Ovary (tissue), 3 donors: Measurements from ENCODE around the gene ADGRV1.

ENCODE experiments used
- POLR2A ChIP-seq: fragments of 450-650 bp; IDR thresholded peaks from one replicate; pipeline ENCODE4 v1.6.1; 2017; ENCODE audit warnings: antibody characterized with exemption, mild to moderate bottlenecking, moderate library complexity
- TF ChIP-seq, protein P1 (sequence below), 3 donors: fragments of 450-650 bp in 2 of 3; fragments of 200-600 bp in 1 of 3; IDR thresholded peaks; one replicate each; pipeline versions ENCODE4 v1.5.1 to v1.8.0; 2016 to 2022; ENCODE audit warnings: antibody characterized with exemption in 3 of 3, mild to moderate bottlenecking in 1 of 3
- donor health status: DM: no; HTN: no; CAD: no.

- TF ChIP-seq, protein P1, sequence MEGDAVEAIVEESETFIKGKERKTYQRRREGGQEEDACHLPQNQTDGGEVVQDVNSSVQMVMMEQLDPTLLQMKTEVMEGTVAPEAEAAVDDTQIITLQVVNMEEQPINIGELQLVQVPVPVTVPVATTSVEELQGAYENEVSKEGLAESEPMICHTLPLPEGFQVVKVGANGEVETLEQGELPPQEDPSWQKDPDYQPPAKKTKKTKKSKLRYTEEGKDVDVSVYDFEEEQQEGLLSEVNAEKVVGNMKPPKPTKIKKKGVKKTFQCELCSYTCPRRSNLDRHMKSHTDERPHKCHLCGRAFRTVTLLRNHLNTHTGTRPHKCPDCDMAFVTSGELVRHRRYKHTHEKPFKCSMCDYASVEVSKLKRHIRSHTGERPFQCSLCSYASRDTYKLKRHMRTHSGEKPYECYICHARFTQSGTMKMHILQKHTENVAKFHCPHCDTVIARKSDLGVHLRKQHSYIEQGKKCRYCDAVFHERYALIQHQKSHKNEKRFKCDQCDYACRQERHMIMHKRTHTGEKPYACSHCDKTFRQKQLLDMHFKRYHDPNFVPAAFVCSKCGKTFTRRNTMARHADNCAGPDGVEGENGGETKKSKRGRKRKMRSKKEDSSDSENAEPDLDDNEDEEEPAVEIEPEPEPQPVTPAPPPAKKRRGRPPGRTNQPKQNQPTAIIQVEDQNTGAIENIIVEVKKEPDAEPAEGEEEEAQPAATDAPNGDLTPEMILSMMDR (IDR thresholded peaks at IDR 0.05): no peak
- no peak for TF ChIP-seq POLR2A
Measured at GRCh38 chr5:90871391-90871991, 312.9 kb downstream of the ADGRV1 start.
